HG03457 (cell line): Measurements from ENCODE around the gene CHST13.

Experiments used
- ATAC-seq: cut with Tn5 transposase; IDR thresholded peaks from one replicate; pipeline ENCODE4 v1.9.1; 2021; ENCODE audit warnings: moderate number of reproducible peaks; ENCODE audit not compliant: unreplicated experiment

Gene CHST13

DNA sequence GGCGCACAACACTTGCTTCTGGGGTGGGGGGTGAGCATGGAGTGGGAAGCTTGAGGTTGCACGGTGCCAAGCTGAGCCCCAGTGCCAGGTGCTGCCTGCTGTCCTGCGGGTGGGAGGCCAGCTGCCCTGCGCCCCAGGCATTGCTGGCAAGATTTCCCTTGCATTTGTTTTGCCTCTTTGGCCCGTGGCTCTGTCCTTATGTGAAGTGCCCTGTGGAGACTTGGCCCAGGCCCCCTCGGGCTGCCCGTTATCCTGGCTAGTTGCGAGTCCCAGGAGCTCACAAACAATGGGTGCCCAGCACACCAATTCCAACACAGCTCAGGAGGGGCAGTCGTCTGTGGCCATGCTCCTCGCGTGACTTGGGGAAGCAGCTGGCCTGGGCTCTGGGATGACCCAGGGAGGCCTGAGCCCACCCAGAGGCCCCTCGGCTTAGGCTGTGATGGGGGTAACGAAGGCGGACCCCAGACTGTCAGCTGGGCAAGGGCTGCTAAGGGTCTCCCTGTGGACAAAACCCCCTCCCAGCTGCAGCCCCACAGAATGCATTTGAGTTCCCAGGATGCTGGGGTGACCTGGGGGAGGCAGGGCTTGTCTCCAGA is 28.8 kb downstream of the CHST13 start:
- ATAC-seq = no peak

DNA sequence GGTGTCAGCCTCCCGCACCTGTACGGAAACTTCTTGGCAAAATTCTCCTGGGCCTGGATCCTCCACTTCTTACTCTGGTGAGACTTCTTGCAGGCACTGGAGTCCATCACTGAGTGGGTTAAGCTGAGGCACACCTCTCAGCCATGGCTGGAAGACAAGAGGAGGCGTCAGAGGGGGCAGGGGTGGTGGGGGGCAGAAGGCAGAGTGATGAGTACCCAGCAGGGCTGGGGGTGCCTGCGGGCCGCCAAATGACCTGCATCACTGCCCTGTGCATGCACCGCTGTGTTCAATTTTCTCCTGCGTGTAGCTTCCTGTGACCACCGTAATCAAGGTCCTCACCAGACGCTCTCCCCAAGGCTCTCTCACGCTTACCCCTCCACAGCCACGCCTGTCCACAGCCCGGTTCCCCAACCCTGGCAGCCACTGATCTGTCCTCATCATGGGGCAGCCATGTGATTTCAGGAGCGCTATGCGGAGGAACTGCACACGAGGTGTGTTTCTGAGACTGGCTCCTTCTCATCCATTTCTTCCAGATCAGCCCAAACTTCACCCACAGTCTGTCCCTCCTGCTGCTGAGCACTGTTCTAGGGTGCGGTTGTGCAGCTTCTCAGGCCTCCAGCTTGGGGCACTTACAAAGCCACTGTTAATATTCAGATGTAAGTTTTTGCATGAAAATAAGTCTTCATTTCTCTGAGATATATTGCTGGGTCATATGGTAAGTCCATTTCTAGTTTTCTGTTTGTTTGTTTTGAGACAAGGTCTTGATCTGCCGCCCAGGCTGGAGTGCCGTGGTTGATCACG is 29.5 kb downstream of the CHST13 start:
- ATAC-seq = no peak

- ATAC-seq = no peak
Measured at GRCh38 chr3:126554560-126555525, 30.9 kb downstream of the CHST13 start.

- no peak for ATAC-seq
Measured at GRCh38 chr3:126555795-126556636, 32.1 kb downstream of the CHST13 start.

DNA sequence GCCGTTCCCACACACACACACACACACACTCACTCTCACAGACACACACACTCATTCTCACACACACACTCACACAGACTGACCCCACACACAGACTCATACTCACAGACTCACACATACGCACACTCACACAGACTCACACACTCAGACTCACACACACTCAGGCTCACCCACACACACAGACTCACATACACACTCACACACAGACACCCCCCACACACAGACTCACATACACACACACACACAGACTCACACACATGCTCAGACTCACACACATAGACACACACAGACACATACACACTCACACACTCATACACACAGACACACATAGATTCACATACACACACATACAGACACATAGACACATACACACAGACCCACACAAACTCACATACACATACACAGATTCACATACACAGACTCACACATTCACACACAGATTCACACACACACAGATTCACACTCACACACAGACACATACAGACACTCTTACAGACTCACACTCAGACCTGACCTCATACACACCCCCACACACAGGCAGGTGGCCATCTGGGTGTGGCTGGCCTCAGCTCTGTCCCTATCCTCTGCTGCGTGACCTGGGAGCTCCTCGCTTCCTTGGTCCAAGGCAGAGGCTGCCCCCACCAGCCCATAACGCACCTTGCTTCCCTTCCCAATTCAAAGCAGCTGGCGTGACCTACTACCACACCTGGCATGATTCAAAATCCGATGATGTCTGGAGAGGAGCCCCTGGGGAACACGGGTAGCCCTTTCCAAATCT is 32.9 kb downstream of the CHST13 start:
- ATAC-seq = no peak

DNA sequence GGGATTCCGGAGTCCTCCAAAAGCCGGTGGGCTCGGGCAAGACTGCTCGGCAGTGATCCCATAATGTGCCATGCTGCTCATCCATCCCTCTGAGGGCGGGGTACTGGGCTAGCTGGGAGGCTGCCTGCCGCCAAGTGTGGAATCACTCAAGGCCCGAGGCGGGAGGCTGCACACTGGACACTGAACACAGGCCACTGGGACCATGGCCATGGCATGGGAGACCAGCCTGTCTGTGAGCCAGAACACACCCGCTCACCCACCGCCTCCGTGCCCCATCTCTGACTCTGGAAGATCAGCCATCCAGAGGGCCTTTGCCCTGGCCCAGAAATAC is 33.4 kb downstream of the CHST13 start:
- no peak for ATAC-seq

GRCh38 chr3:126557761-126558160 is 33.8 kb downstream of the CHST13 start:
- ATAC-seq = no peak

DNA sequence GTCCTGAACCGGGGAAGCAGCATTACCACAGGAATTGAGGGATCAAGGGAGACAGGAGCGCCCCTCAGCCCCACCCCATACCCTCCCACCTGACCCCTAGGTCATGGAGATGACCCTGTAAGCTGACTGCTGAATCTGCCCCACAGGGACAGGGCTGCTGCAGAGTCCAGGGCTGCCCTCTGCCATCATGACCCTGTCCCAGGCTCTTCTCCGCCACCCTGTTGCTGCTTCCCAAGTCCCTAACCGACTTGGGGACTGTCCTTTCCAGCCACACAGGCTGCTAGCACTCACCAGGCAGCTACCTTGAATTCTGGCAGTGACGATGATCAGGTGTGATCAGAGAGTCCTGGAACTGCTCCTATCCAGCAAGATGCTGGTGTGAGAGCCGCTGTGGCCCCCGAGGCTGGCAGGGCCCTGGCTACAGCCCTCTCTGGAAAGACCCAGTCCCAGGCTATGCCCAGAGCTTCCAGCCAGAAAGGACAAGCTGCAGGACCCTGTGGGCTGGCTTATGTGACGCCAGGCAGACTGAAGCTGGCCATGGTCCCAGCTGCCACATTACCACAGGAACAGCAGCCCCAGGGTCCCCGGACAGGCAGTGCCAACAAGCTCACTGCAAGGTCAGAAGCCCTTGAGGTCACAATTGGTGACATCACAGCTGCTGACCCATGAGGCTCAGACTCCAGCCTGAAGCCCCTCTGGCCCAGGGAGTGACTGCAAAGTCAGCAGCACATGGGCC is 34.5 kb downstream of the CHST13 start, which contains the start of gene C3orf22:
Gene C3orf22, minus strand, starts transcription at position 597 of the 736 bp plus-strand sequence. CDS start 5,542 bp downstream, outside the sequence.
- ATAC-seq = no peak

DNA sequence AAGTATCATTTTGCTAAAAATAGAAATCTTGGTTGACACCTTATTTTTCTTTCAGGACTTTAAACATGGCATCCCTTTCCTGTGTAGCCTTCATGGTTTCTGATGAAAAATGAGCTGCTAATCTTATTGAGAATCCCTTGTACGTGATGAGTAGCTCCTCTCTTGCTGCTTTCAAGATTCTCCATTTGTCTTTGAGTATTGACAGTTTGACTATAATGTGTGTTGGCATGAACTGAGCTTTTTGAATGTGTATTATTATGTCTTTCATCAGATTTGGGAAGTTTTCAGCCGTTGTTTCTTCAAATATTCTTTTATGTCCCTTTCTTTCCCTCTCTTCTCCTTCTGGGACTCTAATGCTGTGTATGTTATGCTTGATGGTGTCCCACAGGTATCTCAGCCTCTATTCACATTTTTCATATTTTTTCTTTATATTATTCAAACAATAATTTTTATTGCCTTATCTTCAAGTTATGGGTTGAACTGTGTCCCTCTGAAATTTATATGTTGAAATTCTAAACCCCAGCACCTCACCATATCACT is 38.9 kb downstream of the CHST13 start:
- no peak for ATAC-seq

GRCh38 chr3:126567696-126568438 is 43.9 kb downstream of the CHST13 start:
- ATAC-seq = no peak

GRCh38 chr3:126568776-126569342 is 44.9 kb downstream of the CHST13 start:
- no peak for ATAC-seq

DNA sequence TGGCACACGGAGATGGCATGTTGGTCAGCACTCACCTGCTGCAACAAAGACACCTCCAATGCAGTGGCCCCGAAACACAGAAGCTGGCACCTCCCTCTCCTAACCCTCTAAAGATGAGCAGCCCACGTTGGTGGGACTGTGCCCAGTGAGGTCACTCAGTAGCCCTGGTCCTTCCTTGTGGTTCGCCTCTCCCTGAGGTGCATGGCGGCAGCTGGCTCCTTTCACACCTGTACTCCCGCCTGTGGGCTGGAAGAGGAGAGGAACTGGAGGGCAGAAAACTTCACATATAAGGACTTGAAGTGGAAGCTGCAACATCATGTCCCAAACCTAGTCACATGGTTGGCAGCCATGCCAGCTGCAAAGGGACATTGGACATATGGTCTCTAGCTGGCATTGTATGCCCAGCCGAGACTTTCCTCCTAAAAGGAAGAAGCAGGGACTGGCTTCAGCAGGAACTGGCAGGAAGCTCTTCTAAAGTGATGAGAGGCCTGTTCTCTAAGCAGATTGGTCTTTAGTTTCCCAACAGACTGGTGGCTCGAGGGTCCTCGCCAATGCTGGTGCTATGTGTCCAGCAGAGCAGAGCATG is 45.5 kb downstream of the CHST13 start:
- no peak for ATAC-seq

- ATAC-seq = no peak
Measured at GRCh38 chr3:126570103-126570541, 46.2 kb downstream of the CHST13 start.

DNA sequence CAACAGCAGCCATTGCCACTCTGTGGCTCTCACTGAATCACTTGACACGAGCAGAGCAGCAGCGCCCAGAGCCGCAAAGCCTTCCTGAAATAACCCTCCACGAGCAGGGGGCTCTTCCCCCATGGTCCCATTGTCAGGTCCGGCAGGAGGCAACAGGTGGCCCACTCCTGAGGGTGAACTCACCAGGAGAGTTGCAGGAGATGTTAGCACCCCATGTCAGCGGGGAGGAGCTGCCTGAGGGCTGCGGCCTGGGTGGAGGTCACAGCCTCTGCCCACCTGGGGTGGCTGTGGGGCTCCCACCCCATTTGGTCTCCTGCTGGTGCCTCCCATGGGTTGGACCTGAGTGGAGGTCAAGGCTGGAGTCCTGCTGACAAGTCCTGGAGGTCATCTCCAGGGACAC is 47.1 kb downstream of the CHST13 start:
- ATAC-seq = no peak

DNA sequence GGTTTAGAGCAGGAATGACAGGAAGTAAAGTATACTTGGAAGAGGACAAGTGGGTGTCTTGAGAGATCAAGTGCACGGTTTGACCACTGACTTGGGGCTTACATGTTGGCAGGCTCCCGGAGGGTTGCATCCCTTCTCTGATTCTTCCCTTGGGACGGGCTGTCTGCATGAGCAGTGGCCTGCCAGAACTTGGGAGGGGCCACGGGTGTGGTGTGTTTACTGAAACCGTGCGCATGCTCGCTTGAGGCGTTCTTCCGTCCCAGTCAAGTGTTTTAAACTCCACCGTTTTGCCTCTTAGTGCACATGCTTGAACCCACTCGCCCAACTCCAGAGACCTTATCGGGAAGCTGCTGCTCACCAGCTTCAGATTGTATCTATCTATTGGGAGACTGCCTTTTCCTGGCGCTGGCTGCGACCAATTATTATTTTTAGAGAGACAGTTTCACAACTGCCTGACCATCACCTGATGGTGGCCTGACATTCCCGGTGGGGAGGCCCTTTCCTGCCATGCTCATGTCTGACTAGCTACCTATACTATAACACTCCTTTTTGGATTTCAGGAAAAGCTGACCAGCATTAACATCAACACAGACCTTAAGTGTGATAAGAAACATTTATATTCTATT is 49.6 kb downstream of the CHST13 start:
- no peak for ATAC-seq

DNA sequence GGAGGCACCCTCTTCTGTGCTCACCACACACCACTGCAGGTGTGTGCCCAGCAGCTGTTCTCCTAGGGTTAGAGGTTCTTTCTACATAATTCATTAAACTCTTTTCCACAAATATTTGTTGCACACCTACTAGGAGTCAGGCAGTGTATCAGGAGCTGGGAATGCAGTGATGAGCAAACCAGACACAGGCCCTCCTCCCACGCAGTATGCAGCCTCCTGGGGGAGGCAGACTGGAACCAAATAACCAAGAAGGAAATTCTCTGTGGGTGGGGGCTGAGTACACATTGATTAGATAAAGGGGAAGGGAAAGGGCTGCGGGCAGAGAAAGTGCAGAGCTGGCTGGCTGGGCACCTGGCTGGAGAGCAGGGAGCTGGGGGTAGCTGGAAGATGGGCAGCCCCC is 53.3 kb downstream of the CHST13 start:
- ATAC-seq = no peak

- no peak for ATAC-seq
Measured at GRCh38 chr3:126578702-126579101, 54.7 kb downstream of the CHST13 start.
